HG03354 (cell line): Measurements from ENCODE around the gene ASB7.

Experiments
- ATAC-seq: cut with Tn5 transposase; IDR thresholded peaks from one replicate; pipeline ENCODE4 v1.9.1; 2021; ENCODE audit warnings: mild to moderate bottlenecking; ENCODE audit not compliant: unreplicated experiment, poor library complexity, severe bottlenecking

ASB7 gene

DNA sequence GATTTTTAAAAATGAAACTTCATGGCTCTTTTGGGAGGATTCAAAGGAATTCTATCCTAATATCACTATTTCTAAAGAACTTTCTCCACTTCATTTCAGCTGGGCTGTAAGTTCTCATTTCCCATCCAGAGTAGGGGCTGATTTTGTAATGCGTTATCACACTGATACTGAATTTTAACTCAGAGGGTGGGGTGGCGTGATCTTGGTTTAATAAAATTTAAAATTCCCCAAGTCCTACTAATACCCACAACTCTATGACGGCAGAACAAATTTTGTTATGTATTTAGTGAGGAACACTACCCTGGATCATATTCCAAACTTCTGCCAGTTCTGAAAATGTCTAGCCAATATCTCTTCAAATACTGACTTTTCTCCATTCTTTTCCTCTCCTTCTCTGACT, 92.7 kb downstream of the ASB7 start:
- no peak for ATAC-seq

DNA sequence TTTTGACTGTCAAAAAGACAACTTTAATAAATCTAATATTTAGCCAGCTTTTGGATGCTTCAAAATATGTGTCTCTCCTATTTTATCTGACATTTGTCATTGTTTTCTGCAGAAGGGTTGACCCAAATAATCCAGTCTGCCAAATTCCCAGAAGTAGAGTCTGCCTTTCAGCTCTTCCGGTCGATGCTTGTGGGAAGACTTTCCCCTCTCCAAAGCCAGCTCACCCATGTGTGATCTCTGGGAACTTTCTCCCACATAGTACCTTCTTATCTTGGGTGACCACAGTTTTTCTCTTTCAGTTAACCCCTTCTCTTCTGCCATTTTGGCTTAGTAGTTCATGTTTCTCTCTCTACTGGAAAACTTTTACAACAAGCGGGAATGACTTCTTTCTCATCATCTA, 94.1 kb downstream of the ASB7 start:
- no peak for ATAC-seq
